HG02763 (cell line): ENCODE results near the gene DMRT1.

Experiments used
- ATAC-seq: cut with Tn5 transposase; IDR thresholded peaks from one replicate; pipeline ENCODE4 v1.9.1; 2021; ENCODE audit warnings: mild to moderate bottlenecking, moderate library complexity; ENCODE audit not compliant: unreplicated experiment

Gene DMRT1

GRCh38 chr9:970151-970996 lies 128.9 kb downstream of the DMRT1 start:
- ATAC-seq: no peak

DNA sequence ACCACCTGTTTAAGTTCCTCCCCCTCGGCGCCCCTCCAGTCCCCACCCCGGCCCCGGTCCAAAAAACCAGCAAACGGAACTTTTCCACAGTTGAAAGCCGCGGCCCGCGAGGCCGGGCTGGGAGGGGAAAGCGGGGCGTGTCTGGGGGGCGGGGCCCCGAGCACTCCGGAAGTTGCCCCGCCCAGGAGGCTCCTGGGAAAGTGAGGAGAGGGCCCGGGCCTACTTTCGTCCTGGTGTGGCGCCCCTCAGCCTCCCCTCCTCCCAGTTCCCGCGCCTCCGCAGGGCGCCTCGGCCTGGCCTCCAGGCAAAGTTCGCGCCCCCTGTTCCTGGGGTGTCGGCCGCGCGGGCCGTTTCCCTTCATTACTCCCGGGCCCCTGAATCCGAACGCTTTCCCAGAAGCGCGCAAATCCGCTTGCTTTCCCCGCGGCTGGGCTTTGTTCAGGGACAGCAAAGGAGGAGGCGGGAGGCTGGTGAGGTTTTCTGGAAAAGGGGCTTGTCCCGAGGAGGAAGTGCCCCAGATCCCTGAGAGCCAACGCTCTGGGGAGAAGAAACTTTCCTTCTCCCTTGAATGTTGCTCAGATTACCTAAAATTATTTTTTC lies 130.5 kb downstream of the DMRT1 start:
- no peak for ATAC-seq

- ATAC-seq: no peak
Observed at GRCh38 chr9:972501-973294, 131.2 kb downstream of the DMRT1 start.

DNA sequence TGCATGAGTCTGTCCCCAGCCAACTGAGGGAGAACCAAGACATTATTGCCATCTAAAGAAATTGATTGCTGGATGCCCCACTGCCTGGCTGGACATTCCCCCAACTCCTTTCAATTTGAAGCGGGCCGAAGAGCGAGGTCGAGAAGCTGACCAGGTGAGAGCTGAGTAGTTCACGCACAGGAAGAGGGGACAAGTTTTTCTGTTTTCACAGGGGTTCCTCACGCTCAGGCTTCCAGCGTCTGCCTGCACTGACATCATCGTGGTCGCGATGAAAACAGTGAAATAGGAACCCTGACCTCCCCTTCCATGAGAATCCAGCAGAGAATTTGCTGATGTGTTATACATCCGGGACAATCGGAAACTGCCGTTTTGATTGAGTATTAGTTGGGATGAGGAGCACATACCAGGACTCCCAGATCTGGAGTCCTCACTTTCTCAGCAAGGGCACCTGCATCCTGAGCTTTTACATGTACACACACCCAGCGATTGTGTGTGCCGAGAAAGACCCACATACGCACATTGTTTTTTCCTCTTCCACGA lies 131.9 kb downstream of the DMRT1 start:
- ATAC-seq: no peak

DNA sequence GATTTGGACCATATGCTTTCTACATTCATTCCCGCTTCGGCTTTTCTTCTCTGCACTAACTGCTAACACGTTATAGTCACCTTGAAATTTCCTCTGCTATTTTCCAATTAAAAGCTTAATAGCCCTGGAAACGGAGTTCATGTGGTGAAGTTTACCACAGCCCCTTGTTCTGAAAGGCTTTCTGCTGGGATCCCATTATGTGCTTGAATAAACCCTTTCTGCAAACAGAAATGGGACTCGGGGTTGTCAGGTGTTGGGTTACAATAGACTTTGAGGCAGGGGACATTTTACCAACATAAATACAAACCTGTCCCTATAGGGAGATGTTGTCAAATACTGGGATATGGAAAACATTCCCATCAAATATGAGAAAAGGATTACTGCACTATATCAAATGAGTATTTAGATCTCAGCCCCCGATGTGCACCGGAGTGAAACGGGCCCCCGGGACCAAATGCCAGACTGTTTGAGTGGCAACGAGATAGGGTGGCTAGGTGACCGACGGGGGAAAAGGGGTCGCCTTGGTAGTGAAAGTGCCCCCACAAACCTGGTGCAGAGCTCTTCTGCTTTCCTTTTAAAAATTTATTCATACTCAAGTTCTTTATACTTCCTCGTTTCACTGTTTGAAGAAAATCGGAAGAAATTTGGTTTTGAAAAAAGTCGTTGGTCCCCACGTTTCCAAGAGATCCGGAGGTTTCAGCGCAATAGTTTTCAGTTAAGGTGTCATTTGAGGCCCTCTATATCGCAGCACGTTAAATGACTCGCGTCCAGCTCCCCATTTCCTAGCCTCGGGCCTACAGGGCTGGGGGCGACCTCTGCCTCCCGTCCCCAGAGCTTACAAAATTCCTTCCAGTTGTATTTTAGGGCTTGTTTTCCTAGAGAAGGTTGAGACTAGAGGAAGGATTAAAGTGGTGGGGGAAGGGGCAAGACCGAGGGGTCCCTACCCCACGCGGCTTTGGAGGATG lies 132.8 kb downstream of the DMRT1 start:
- no peak for ATAC-seq

DNA sequence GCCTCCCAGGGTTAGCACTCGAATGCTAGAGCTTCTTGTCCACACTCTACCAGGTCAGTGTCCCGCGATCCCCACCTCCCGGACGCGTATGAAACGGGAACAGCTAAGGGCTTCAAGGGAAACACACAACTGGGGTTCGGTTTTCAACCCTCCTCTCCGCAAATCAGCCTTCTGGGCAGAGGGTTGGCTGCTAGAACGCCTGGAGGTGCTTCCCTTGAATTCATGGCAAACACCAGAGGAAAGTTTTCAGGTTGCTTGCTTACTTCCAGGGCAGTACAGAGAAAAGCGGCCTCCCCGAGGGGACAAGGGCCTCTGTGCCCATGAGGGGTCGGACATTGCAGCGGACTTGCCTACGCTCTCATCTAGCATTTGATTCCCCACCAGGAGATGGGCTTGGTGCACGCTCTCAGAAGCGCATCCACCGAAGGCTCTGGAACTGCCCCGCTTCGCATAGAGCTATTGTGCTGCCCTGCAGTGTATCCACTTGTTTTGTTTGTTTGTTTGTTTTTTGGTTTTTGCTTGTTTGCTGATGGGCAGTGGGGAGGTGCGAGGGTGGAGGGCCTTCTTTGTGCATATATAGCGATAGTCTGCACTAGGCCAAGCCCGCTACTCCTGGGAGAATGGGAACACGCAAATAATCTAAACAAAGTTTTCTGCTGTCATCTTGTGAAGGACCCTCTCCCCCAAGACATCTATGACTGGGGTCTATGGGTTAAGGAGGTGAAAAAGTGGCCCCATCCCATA lies 133.7 kb downstream of the DMRT1 start:
- no peak for ATAC-seq

GRCh38 chr9:975740-976257 lies 134.3 kb downstream of the DMRT1 start:
- ATAC-seq: no peak

DNA sequence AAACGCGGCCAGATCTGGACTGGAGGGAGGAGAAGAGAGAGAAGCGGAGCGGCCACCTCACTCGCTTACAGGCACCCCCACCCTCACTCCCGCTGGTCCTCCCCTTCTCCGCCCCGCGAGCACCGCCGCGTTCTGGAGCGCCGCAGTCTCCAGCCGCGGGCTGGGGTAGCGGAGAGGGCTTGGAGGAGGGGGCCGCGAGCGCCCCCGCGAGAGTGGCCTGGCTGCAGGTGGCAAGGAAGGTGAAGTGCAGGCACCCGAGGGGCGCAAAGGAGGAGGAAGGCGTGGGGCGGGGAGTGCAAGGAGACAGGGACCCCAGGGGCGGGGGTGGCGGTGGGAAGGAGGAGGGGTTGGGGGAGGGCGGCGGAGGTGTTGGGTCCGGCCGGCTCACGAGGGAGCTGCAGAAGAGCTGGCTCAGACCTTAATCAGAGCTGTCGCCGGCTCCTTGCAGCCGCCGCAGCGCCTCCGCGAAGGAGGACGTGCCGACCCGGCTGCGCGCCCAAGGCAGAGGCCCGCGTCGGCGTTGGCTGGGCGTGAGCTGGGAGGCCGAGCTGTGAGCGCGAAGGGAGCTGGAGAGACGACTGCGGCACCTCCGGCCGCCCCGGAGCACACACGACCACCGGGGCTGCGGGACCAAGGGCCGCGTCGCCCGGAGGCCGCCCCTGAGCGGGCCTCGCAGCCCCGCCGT lies 134.9 kb downstream of the DMRT1 start, which contains the start of gene DMRT3:
Gene DMRT3, plus strand, starts transcription at position 398 of the 685 bp plus-strand sequence. CDS start 347 bp downstream, outside the sequence.
- ATAC-seq: no peak

DNA sequence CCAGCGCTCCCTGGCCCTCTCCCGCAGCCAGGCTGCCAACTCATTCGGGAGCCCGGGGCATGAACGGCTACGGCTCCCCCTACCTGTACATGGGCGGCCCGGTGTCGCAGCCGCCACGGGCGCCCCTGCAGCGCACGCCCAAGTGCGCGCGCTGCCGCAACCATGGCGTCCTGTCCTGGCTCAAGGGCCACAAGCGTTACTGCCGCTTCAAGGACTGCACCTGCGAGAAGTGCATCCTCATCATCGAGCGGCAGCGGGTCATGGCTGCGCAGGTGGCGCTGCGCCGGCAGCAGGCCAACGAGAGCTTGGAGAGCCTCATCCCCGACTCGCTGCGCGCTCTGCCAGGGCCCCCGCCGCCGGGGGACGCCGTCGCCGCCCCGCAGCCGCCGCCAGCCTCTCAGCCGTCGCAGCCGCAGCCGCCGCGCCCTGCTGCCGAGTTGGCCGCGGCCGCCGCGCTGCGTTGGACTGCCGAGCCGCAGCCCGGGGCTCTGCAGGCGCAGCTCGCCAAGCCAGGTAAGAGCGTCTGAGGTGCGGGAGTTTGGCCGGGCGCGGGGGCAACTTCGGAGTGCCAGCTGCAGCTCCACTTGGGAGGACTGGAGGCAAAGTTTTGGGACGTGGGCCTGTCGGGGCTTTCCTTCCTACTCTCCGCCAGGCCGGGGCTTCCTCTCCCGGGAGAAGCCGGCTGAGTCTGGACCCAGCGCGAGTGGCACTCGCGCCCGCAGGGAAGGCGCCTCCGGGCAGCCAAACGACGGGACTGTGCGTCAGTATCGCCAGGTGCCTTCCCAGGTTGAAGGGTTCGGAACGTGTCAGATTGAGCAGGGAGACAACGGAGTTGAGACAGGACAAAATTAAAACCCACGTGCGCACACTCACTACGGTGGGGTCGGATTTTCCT lies 135.7 kb downstream of the DMRT1 start:
- ATAC-seq: no peak

DNA sequence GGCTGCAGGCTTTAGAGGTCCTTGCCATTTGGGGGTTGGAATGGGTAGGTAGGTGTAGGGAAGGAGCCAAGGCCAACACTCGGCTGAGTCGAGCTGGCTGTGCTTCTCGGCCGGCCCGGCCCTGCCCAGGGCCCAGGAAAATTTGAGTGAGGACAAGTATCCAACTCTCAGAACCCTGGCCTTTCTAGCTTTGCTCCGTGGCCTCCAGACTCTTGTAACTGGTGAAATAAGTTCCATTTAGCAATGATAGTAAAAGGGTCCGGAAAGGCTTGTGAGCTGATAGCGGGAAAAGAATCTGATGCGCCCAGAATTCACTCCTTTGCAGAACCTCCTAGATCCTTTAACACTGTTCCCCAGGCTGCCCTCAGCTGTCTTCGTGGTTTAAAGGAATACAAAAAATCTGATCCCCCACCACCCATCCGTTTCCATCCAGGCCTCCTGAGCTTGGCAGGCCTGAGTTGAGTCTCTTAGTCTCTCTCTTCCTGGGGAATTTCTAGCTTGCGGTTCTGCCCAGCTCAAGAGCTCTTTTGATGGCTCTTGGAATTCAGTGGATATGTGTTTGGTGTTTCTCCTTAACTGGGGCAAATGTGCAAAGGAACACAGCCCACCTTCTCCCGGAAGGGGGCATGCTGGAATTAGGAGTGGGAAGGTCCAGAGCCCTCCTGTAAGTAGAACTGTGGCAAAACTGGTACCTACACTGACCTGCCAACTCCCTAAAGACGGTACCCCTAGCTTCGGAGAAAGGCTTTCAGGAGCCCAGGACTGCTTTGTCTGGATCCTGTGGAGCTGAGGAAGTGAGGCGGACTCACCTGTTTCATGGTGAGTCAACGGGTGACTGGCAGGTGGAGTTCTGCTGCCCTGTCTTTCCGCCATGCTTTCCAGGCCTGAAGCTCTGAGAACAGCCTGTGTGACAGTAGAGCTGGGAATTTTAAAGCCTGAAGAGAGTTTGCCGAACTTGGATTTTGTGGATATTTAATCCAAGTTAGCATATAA lies 136.6 kb downstream of the DMRT1 start:
- ATAC-seq: no peak

DNA sequence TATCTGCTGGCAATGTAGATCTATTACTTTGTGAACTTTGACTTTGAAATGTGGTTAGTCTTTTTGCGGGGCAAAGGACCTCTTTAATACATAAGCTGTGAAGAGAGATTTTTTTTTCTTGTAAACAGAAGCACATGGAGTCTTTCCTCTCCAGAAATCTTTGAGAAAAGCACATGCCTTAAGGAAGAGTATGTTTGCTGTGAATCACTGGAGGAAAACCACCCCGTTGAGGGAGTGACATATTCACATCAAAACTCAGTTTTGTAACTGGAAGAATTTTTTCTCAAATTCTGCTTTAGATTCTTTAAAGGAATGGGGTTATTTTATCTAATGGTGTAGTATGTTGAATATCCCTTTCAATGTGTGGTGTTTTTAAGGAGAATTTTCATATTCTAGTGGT lies 138.5 kb downstream of the DMRT1 start:
- no peak for ATAC-seq

- no peak for ATAC-seq
Observed at GRCh38 chr9:980640-981039, 139.1 kb downstream of the DMRT1 start.

DNA sequence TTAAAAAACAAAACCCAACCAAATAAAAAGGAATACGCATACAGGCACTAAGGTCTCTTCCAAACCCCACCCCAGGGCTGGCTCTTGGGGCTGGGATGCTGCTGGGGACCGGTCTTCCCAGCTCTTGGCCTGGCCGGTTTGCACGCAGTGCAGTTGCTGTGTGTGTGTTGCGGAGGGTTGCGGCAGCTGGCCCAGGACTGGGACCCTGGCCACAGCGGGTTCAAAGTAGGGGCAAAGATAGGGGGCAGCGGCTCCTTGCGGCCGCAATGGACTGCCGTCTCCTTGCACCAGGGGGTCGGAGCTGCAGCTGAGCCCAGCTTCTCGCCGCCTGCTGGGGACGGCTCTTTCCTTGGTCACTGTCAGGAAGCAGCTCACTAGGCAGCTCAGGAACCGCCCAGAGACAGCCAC lies 140.0 kb downstream of the DMRT1 start:
- no peak for ATAC-seq

- no peak for ATAC-seq
Observed at GRCh38 chr9:982394-983230, 141.1 kb downstream of the DMRT1 start.

DNA sequence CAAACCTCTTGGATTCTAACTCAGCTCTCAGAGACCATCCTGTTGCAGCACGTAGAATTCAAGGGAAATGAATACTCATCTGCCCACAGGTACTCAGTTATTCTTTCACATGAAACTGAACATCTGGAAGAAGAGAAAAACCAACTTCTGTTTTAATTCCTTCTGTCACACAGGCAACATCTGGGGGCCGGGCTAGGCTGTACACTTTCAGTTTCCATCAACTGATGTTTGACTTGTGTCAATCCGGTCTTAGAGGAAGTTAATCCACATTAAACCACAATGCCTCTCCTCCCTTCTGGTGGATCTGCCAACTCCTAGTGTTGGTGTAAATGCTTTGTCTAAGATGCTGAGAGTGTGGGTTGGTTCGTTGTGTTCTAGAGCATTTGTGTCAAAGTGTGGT lies 152.5 kb downstream of the DMRT1 start:
- no peak for ATAC-seq

- ATAC-seq: no peak
Observed at GRCh38 chr9:995192-995591, 153.7 kb downstream of the DMRT1 start.
